Keratinocyte (primary cell): Measurements from ENCODE around the gene AFF2. TPM values are rescaled to one million over a fixed set of nuclear protein-coding genes. Genes with fewer than 3 reads are reported as not detected.

Experiments
- DNase-seq: peaks from one replicate; pipeline ENCODE4 v3.0.0-alpha.2; 2011; ENCODE audit warnings: low read depth, missing footprints, low spot score
- FAIRE-seq: peaks from 2 replicates; lab custom pipeline; 2011; peaks lifted over from hg19 to GRCh38; lab: Jason Lieb, UNC
- H2AFZ ChIP-seq: 2 replicates; pipeline ENCODE4 v1.6.0; 2012; ENCODE audit warnings: low read length, control low read depth, inconsistent platforms; ENCODE audit not compliant: control insufficient read depth
- H3K27ac ChIP-seq: 2 replicates; pipeline ENCODE4 v1.5.1; 2011; ENCODE audit warnings: low read length; ENCODE audit not compliant: control insufficient read depth, insufficient read depth
- H3K27me3 ChIP-seq: 3 replicates; pipeline ENCODE4 v1.6.0; 2011; ENCODE audit warnings: low read length; ENCODE audit not compliant: control insufficient read depth, insufficient read depth; ENCODE audit errors: extremely low read depth
- H3K36me3 ChIP-seq, 2 experiments: 2 replicates in 1 of 2; 3 replicates in 1 of 2; pipeline ENCODE4 v1.5.1; 2011; ENCODE audit warnings: low read length in 2 of 2, mild to moderate bottlenecking in 1 of 2; ENCODE audit not compliant: control insufficient read depth in 2 of 2, insufficient read depth in 2 of 2; ENCODE audit errors: extremely low read depth in 1 of 2
- H3K4me1 ChIP-seq: 3 replicates; pipeline ENCODE4 v1.5.1; 2011; ENCODE audit warnings: low read length; ENCODE audit not compliant: control insufficient read depth, insufficient read depth; ENCODE audit errors: extremely low read depth
- H3K4me2 ChIP-seq: 3 replicates; pipeline ENCODE4 v1.6.0; 2011; ENCODE audit warnings: low read depth, low read length; ENCODE audit not compliant: control insufficient read depth, insufficient read depth; ENCODE audit errors: extremely low read depth
- H3K4me3 ChIP-seq, 3 experiments: fragments of 200-600 bp in 1 of 3; sonication (generic) in 1 of 3; 2 replicates in 2 of 3; 3 replicates in 1 of 3; pipeline ENCODE4 v1.5.1; 2011 to 2016; ENCODE audit warnings: low read length in 3 of 3, mild to moderate bottlenecking in 3 of 3, control low read depth in 2 of 3, inconsistent platforms in 1 of 3, low read depth in 1 of 3, mixed read lengths in 1 of 3, mixed run types in 1 of 3, moderate library complexity in 1 of 3; ENCODE audit not compliant: control insufficient read depth in 2 of 3, insufficient read depth in 2 of 3; ENCODE audit errors: extremely low read depth in 1 of 3
- H3K79me2 ChIP-seq: 2 replicates; pipeline ENCODE4 v1.6.0; 2012; ENCODE audit warnings: low read length; ENCODE audit not compliant: control insufficient read depth, insufficient read depth
- H3K9ac ChIP-seq: 3 replicates; pipeline ENCODE4 v1.6.0; 2011; ENCODE audit warnings: low read length; ENCODE audit not compliant: control insufficient read depth, insufficient read depth; ENCODE audit errors: extremely low read depth
- H3K9me1 ChIP-seq: 3 replicates; pipeline ENCODE4 v1.6.0; 2011; ENCODE audit warnings: low read length; ENCODE audit not compliant: control insufficient read depth, insufficient read depth; ENCODE audit errors: extremely low read depth
- H3K9me3 ChIP-seq: 2 replicates; pipeline ENCODE4 v1.5.1; 2012; ENCODE audit warnings: low read depth, low read length; ENCODE audit not compliant: control insufficient read depth
- H4K20me1 ChIP-seq: 3 replicates; pipeline ENCODE4 v1.6.0; 2011; ENCODE audit warnings: low read length; ENCODE audit not compliant: control insufficient read depth, insufficient read depth; ENCODE audit errors: extremely low read depth
- EZH2 ChIP-seq: IDR thresholded peaks from one replicate; pipeline ENCODE4 v1.6.1; 2012; ENCODE audit warnings: inconsistent platforms, mild to moderate bottlenecking, low read length, moderate library complexity
- dilution Hi-C: fragments of 300-500 bp; cut with MboI; formaldehyde crosslinking; loops from one replicate; pipeline ENCODE4 v1.7.0; 2020; ENCODE audit warnings: low sequenced_read_pairs; ENCODE audit not compliant: extremely low pct_ligation_motif_present
- polyA plus RNA-seq, 5 experiments: library from polyadenylated mRNA; depleted of rRNA in 3 of 5; stranded (reverse) in 3 of 5; stranded (forward) in 1 of 5; unstranded in 1 of 5; fragments of >200 nt; gene quantifications; 1 replicate in 1 of 5; 2 replicates in 3 of 5; 3 replicates in 1 of 5; pipeline versions ENCODE4 v1.2.1 to v1.2.3, GENCODE V29; 2011 to 2012; ENCODE audit warnings: missing spikeins in 2 of 5, low read depth in 1 of 5, low replicate concordance in 1 of 5
- TF ChIP-seq, protein P1 (sequence below), 3 experiments: IDR thresholded peaks in 1 of 3; conservative IDR thresholded peaks in 1 of 3; optimal IDR thresholded peaks in 1 of 3; 2 replicates in 2 of 3; 3 replicates in 1 of 3; pipeline versions ENCODE3 to v1.5.1; 2011; ENCODE audit warnings: low read length in 3 of 3, mild to moderate bottlenecking in 3 of 3, moderate library complexity in 2 of 3, control low read depth in 1 of 3, inconsistent platforms in 1 of 3; ENCODE audit not compliant: insufficient read depth in 2 of 3; ENCODE audit errors: extremely low read depth in 1 of 3

The AFF2 gene
- polyA plus RNA-seq, 1 donor (not counting 4 experiments of a cell fraction or from before 2014, with no cell fraction given): 0.01 TPM

DNA sequence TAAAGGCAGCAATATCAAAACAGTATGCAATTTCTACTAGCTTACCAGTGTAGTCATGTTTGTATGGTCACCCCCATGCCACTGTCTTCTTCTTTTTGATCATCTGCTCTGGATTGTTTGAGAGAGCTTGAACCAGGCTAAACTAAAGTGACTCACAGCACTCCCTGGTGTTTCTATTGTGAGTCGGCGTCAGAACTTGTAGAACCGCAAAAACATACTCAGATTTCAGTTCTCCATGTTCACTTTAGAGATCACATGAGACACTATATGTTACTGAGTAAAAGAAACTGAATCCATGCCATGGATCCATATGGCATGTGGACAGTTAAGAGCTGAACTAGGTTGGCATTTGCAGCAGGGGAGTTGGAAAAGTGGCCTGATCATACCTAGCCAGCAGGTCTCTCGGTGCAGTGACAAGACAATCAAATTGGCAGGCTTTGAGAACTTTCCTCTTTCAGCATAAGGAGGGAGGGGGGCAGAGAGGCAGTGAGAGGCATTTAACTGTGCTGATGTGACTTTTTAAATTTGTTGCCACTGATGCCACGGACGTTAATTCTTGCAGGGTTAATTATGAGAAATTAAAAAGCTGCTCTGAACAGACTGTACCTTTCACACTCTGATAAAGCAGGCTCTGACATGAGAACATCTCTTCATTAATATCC lies 88.4 kb downstream of the AFF2 start:
- no peak overlapping the region for H3K27ac ChIP-seq
- H3K36me3 ChIP-seq: no peaks in the 10 kb centered on the region
- H3K27me3 ChIP-seq: no peaks in the 10 kb centered on the region
- no peak overlapping the region for H3K9ac ChIP-seq
- H3K9me1 ChIP-seq: no peaks in the 10 kb centered on the region
- no peak overlapping the region for H3K4me3 ChIP-seq
- no peaks in the 10 kb centered on the region for H3K9me3 ChIP-seq
- H3K79me2 ChIP-seq: no peaks in the 10 kb centered on the region
- no peak for TF ChIP-seq EZH2
- TF ChIP-seq, protein P1, sequence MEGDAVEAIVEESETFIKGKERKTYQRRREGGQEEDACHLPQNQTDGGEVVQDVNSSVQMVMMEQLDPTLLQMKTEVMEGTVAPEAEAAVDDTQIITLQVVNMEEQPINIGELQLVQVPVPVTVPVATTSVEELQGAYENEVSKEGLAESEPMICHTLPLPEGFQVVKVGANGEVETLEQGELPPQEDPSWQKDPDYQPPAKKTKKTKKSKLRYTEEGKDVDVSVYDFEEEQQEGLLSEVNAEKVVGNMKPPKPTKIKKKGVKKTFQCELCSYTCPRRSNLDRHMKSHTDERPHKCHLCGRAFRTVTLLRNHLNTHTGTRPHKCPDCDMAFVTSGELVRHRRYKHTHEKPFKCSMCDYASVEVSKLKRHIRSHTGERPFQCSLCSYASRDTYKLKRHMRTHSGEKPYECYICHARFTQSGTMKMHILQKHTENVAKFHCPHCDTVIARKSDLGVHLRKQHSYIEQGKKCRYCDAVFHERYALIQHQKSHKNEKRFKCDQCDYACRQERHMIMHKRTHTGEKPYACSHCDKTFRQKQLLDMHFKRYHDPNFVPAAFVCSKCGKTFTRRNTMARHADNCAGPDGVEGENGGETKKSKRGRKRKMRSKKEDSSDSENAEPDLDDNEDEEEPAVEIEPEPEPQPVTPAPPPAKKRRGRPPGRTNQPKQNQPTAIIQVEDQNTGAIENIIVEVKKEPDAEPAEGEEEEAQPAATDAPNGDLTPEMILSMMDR (optimal IDR thresholded peaks at IDR 0.05 in 1 of 3, IDR thresholded peaks at IDR 0.05 in 1 of 3, conservative IDR thresholded peaks at IDR 0.05 in 1 of 3; ENCODE audit: extremely low read depth in 1 of 3, insufficient read depth in 2 of 3, low read length in 3 of 3): no peak
- H3K4me1 ChIP-seq: no peaks in the 10 kb centered on the region
- DNase-seq (no peak), FAIRE-seq (no peak)
- dilution Hi-C loops: no loop called here
- no peak overlapping the region for H2AFZ ChIP-seq
- H4K20me1 ChIP-seq: no peaks in the 10 kb centered on the region
- no peak overlapping the region for H3K4me2 ChIP-seq

DNA sequence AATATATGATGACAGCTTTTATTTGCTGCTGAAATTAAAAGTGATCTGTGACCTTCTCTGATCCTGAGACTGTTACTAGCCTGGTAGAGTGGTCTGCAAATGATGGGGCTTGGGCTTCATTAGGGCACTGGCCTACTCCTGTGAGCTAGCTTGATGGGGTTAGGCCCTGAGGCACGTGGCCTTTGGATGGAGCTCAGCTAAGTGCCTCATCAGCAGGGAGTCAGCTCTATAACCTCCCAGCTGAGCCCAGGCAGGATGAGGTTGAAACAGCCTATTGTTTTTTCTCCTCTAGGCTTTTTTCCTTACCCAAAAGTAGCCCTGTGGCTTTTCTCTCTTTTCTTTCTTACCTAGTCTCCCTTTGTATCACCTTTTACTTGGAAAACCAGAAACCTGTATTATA lies 92.2 kb downstream of the AFF2 start:
- Histone ChIP-seq H3K4me1 (no peaks in the 10 kb centered on the region), H3K36me3 (no peaks in the 10 kb centered on the region), H3K27me3 (no peaks in the 10 kb centered on the region), H3K9me1 (no peaks in the 10 kb centered on the region), H3K27ac (no peak overlapping the region), H3K9me3 (no peaks in the 10 kb centered on the region), H3K9ac (no peak overlapping the region), H4K20me1 (no peaks in the 10 kb centered on the region), H3K79me2 (no peaks in the 10 kb centered on the region), H2AFZ (no peak overlapping the region), H3K4me2 (no peak overlapping the region), H3K4me3 (no peak overlapping the region)
- dilution Hi-C loops: no loop called here
- TF ChIP-seq, protein P1 (optimal IDR thresholded peaks at IDR 0.05 in 1 of 3, IDR thresholded peaks at IDR 0.05 in 1 of 3, conservative IDR thresholded peaks at IDR 0.05 in 1 of 3; ENCODE audit: extremely low read depth in 1 of 3, insufficient read depth in 2 of 3, low read length in 3 of 3): no peak
- TF ChIP-seq EZH2: no peak
- DNase-seq (no peak), FAIRE-seq (no peak)
